Vagina (tissue), 2 donors: ENCODE measurements around the gene DGKG. TPM values are rescaled to one million over a fixed set of nuclear protein-coding genes. Genes with fewer than 3 reads are reported as not detected.
A peak's percentile ranks its signal among the peaks of the same experiment; 100 is the strongest.

Experiments used
- DNase-seq, 2 donors: peaks; one replicate each; pipeline ENCODE4 v3.0.0-alpha.2; 2017; ENCODE audit errors: extremely low spot score in 2 of 2
- H3K27ac ChIP-seq: fragments of 200-600 bp; sonication (generic); one replicate; pipeline ENCODE4 v1.5.1; 2019
- H3K27me3 ChIP-seq: fragments of 200-600 bp; sonication (generic); one replicate; pipeline ENCODE4 v1.5.1; 2019
- H3K36me3 ChIP-seq, 2 donors: fragments of 200-600 bp; sonication (generic); one replicate each; pipeline ENCODE4 v1.5.1; 2017 to 2019
- H3K4me1 ChIP-seq: fragments of 200-600 bp; sonication (generic); one replicate; pipeline ENCODE4 v1.5.1; 2019
- H3K4me3 ChIP-seq, 2 donors: fragments of 200-600 bp; sonication (generic); 1 replicate in 1 of 2; 2 replicates in 1 of 2; pipeline ENCODE4 v1.5.1; 2016 to 2019
- H3K9me3 ChIP-seq: fragments of 200-600 bp; sonication (generic); one replicate; pipeline ENCODE4 v1.5.1; 2019
- CTCF ChIP-seq, 3 experiments: fragments of 450-650 bp in 2 of 3; fragments of 200-600 bp in 1 of 3; sonication (generic) in 1 of 3; IDR thresholded peaks; one replicate each; pipeline ENCODE4 v1.5.1; 2017 to 2019; ENCODE audit warnings: antibody characterized with exemption in 3 of 3, mild to moderate bottlenecking in 2 of 3, moderate library complexity in 2 of 3
- POLR2A ChIP-seq, 2 donors: fragments of 450-650 bp; IDR thresholded peaks; one replicate each; pipeline ENCODE4 v1.6.1; 2017; ENCODE audit warnings: antibody characterized with exemption in 2 of 2, mild to moderate bottlenecking in 2 of 2, moderate library complexity in 2 of 2
- POLR2AphosphoS5 ChIP-seq, 2 donors: sonication (generic); formaldehyde crosslinking; IDR thresholded peaks; one replicate each; pipeline ENCODE4 v1.9.0; 2017; ENCODE audit warnings: antibody characterized with exemption in 2 of 2, mild to moderate bottlenecking in 2 of 2, low read depth in 1 of 2; ENCODE audit not compliant: insufficient read depth in 1 of 2
- intact Hi-C: fragments of 100-400 bp; cut with DNase I; formaldehyde crosslinking; loops from one replicate; pipeline ENCODE4 v1.15.1; 2023
- total RNA-seq: library from RNA; depleted of rRNA; stranded (reverse); fragments of >200 nt; gene quantifications from one replicate; pipeline ENCODE4 v1.2.3, GENCODE V29; 2016

The DGKG gene
- total RNA-seq, 1 donor from 2014 or later, result 2.5 TPM

- Histone ChIP-seq H3K4me3 (peak overlapping the region; percentile 63 to 65), H3K27me3 (no peaks in the 10 kb centered on the region), H3K36me3 (no peaks in the 10 kb centered on the region), H3K4me1 (peaks cover 35% of the 10 kb centered on the region), H3K27ac (peak overlapping the region; percentile 74), H3K9me3 (no peaks in the 10 kb centered on the region)
- no peak for TF ChIP-seq CTCF (IDR thresholded peaks at IDR 0.05)
- no peak for TF ChIP-seq POLR2AphosphoS5 (IDR thresholded peaks at IDR 0.05; ENCODE audit: insufficient read depth in 1 of 2, low read depth in 1 of 2)
- TF ChIP-seq POLR2A (IDR thresholded peaks at IDR 0.05), result no peak
- DNase-seq, result no peak
- intact Hi-C loops, result loop anchor here (10.0 kb wide), 1 partner anchor 456 kb away; the partner anchor contains the start of gene TBCCD1
Measured at GRCh38 chr3:186108106-186108940, 253.7 kb downstream of the DGKG start.

- Histone ChIP-seq H3K27me3 (no peaks in the 10 kb centered on the region), H3K27ac (peak overlapping the region; percentile 74), H3K9me3 (no peaks in the 10 kb centered on the region), H3K36me3 (no peaks in the 10 kb centered on the region), H3K4me1 (peaks cover 43% of the 10 kb centered on the region), H3K4me3 (peak overlapping the region; percentile 63 to 65)
- DNase-seq, result no peak
- TF ChIP-seq POLR2AphosphoS5 (IDR thresholded peaks at IDR 0.05; ENCODE audit: insufficient read depth in 1 of 2, low read depth in 1 of 2) (no peak), POLR2A (IDR thresholded peaks at IDR 0.05) (no peak), CTCF (IDR thresholded peaks at IDR 0.05) (no peak)
- intact Hi-C loops, result loop anchor here (10.0 kb wide), 1 partner anchor 457 kb away; the partner anchor contains the start of gene TBCCD1
Measured at GRCh38 chr3:186107215-186108105, 254.6 kb downstream of the DGKG start.

GRCh38 chr3:186105543-186105942 lies 256.5 kb downstream of the DGKG start:
- intact Hi-C loops, result loop anchor here (10.0 kb wide), 1 partner anchor 459 kb away; the partner anchor contains the start of gene TBCCD1
- DNase-seq, result no peak
- no peaks in the 10 kb centered on the region for H3K9me3 ChIP-seq
- H3K4me3 ChIP-seq, result no peak overlapping the region
- no peaks in the 10 kb centered on the region for H3K27me3 ChIP-seq
- H3K4me1 ChIP-seq, result peaks cover 41% of the 10 kb centered on the region
- H3K27ac ChIP-seq, result no peak overlapping the region
- TF ChIP-seq POLR2AphosphoS5 (IDR thresholded peaks at IDR 0.05; ENCODE audit: insufficient read depth in 1 of 2, low read depth in 1 of 2), result no peak
- TF ChIP-seq POLR2A (IDR thresholded peaks at IDR 0.05), result no peak
- no peak for TF ChIP-seq CTCF (IDR thresholded peaks at IDR 0.05)
- no peaks in the 10 kb centered on the region for H3K36me3 ChIP-seq

- Histone ChIP-seq H3K27me3 (no peaks in the 10 kb centered on the region), H3K4me1 (peaks cover 39% of the 10 kb centered on the region), H3K27ac (no peak overlapping the region), H3K4me3 (no peak overlapping the region), H3K9me3 (no peaks in the 10 kb centered on the region), H3K36me3 (no peaks in the 10 kb centered on the region)
- intact Hi-C loops, result loop anchor here (10.0 kb wide), 1 partner anchor 462 kb away; the partner anchor contains the start of gene TBCCD1
- TF ChIP-seq POLR2A (IDR thresholded peaks at IDR 0.05) (no peak), CTCF (IDR thresholded peaks at IDR 0.05) (no peak), POLR2AphosphoS5 (IDR thresholded peaks at IDR 0.05; ENCODE audit: insufficient read depth in 1 of 2, low read depth in 1 of 2) (no peak)
- no peak for DNase-seq
Measured at GRCh38 chr3:186102687-186103086, 259.3 kb downstream of the DGKG start.
